Measurements from ENCODE around the gene EYS.

DNA sequence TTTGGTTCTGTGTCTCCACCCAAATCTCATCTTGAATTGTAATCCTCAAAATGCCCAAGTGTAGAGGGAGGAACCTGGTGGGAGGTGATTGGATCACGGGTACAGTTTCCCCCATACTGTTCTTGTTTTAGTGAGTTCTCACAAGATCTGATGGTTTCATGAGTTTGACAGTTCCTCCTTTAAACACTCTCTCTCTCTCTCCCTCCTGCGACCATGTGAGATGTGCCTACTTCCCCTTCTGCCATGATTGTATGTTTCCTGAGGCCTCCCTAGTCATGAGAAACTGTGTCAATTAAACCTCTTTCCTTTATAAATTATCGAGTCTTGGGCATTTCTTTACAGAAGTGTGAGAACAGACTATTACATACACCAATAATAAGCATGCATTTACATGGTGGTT, 12.1 kb upstream of the EYS start:
- TF ChIP-seq, protein P1, sequence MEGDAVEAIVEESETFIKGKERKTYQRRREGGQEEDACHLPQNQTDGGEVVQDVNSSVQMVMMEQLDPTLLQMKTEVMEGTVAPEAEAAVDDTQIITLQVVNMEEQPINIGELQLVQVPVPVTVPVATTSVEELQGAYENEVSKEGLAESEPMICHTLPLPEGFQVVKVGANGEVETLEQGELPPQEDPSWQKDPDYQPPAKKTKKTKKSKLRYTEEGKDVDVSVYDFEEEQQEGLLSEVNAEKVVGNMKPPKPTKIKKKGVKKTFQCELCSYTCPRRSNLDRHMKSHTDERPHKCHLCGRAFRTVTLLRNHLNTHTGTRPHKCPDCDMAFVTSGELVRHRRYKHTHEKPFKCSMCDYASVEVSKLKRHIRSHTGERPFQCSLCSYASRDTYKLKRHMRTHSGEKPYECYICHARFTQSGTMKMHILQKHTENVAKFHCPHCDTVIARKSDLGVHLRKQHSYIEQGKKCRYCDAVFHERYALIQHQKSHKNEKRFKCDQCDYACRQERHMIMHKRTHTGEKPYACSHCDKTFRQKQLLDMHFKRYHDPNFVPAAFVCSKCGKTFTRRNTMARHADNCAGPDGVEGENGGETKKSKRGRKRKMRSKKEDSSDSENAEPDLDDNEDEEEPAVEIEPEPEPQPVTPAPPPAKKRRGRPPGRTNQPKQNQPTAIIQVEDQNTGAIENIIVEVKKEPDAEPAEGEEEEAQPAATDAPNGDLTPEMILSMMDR (conservative IDR thresholded peaks at IDR 0.05): no peak
- no peak for TF ChIP-seq ZFX (IDR thresholded peaks at IDR 0.05)

All from C4-2B (cell line).